Measurements from ENCODE around the gene ARID1A. TPM values are rescaled to one million over a fixed set of nuclear protein-coding genes. Genes with fewer than 3 reads are reported as not detected.

Gene ARID1A
- total and polyA plus RNA-seq, 9 of the 15 experiments (the other 6 are each of a cell fraction or from before 2014, with no cell fraction given) = 8.3 to 88.3 (median 22.5) TPM

GRCh38 chr1:26723013-26723991 lies 27.5 kb downstream of the ARID1A start (continued):
- TF ChIP-seq, protein P1, sequence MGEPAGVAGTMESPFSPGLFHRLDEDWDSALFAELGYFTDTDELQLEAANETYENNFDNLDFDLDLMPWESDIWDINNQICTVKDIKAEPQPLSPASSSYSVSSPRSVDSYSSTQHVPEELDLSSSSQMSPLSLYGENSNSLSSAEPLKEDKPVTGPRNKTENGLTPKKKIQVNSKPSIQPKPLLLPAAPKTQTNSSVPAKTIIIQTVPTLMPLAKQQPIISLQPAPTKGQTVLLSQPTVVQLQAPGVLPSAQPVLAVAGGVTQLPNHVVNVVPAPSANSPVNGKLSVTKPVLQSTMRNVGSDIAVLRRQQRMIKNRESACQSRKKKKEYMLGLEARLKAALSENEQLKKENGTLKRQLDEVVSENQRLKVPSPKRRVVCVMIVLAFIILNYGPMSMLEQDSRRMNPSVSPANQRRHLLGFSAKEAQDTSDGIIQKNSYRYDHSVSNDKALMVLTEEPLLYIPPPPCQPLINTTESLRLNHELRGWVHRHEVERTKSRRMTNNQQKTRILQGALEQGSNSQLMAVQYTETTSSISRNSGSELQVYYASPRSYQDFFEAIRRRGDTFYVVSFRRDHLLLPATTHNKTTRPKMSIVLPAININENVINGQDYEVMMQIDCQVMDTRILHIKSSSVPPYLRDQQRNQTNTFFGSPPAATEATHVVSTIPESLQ (CRISPR knock-in tag; IDR thresholded peaks at IDR 0.05) = 0 out of 2 replicates have a peak, but pooled peaks have one; percentile 49
- TF ChIP-seq ZEB2 (IDR thresholded peaks at IDR 0.05) (no peak), ZNF507 (tag; conservative IDR thresholded peaks at IDR 0.05) (no peak), ZNF197 (CRISPR knock-in tag; IDR thresholded peaks at IDR 0.05; ENCODE audit: low read depth) (no peak; the same call in 1 of the 2 replicates), CBFB (CRISPR knock-in tag; IDR thresholded peaks at IDR 0.05) (0 out of 2 replicates have a peak, but pooled peaks have one; percentile 78), KAT8 (IDR thresholded peaks at IDR 0.05; ENCODE audit: low read depth) (no peak), SIN3A (IDR thresholded peaks at IDR 0.05; ENCODE audit: borderline replicate concordance in 2 of 2, control insufficient read depth in 1 of 2, low read depth in 2 of 2, low read length in 2 of 2) (peak in 1 of 2 experiments; percentile 86; a peak in 2 of 4 replicates), FOXJ2 (tag; IDR thresholded peaks at IDR 0.05) (peak; percentile 65; the same call in 1 of the 2 replicates), SMARCE1 (IDR thresholded peaks at IDR 0.05) (peak; percentile 75; the same call in 1 of the 2 replicates), KLF16 (IDR thresholded peaks at IDR 0.05) (peak; percentile 71), NR2F6 (CRISPR knock-in tag; IDR thresholded peaks at IDR 0.05) (no peak), TAF9B (IDR thresholded peaks at IDR 0.05; ENCODE audit: partially characterized antibody) (peak; percentile 61), HDAC2 (IDR thresholded peaks at IDR 0.05) (peak; percentile 83; the same call in 1 of the 2 replicates), ZNF76 (CRISPR knock-in tag; IDR thresholded peaks at IDR 0.05; ENCODE audit: borderline replicate concordance) (no peak), HSF4 (CRISPR knock-in tag; IDR thresholded peaks at IDR 0.05; ENCODE audit: borderline replicate concordance) (0 out of 2 replicates have a peak, but pooled peaks have one; percentile 25), BRCA1 (IDR thresholded peaks at IDR 0.05) (no peak), BRCA1 (CRISPR knock-in tag; IDR thresholded peaks at IDR 0.05) (no peak), PHB2 (IDR thresholded peaks at IDR 0.05; ENCODE audit: low read depth) (0 out of 2 replicates have a peak, but pooled peaks have one; percentile 28), CREM (IDR thresholded peaks at IDR 0.05; ENCODE audit: low read depth) (peak; percentile 82), MBD2 (IDR thresholded peaks at IDR 0.05; ENCODE audit: borderline replicate concordance, low read depth) (no peak; the same call in 1 of the 2 replicates), HMGXB4 (CRISPR knock-in tag; IDR thresholded peaks at IDR 0.05) (0 out of 2 replicates have a peak, but pooled peaks have one; percentile 65)
- TF ChIP-seq, protein P2, sequence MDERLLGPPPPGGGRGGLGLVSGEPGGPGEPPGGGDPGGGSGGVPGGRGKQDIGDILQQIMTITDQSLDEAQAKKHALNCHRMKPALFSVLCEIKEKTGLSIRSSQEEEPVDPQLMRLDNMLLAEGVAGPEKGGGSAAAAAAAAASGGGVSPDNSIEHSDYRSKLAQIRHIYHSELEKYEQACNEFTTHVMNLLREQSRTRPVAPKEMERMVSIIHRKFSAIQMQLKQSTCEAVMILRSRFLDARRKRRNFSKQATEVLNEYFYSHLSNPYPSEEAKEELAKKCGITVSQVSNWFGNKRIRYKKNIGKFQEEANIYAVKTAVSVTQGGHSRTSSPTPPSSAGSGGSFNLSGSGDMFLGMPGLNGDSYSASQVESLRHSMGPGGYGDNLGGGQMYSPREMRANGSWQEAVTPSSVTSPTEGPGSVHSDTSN (CRISPR knock-in tag; IDR thresholded peaks at IDR 0.05; ENCODE audit: low read depth) = no peak
- TF ChIP-seq, protein P2 (tag; conservative IDR thresholded peaks at IDR 0.05; ENCODE audit: low read depth) = 0 out of 2 replicates have a peak, but pooled peaks have one; percentile 15

All from K562 (cell line).